HG03432 (cell line): Measurements from ENCODE around the gene FOXP1.
A peak's percentile ranks its signal among the peaks of the same experiment; 100 is the strongest.

Experiments
- ATAC-seq: cut with Tn5 transposase; IDR thresholded peaks from one replicate; pipeline ENCODE4 v1.9.1; 2021; ENCODE audit warnings: mild to moderate bottlenecking, moderate library complexity; ENCODE audit not compliant: unreplicated experiment

FOXP1 gene

DNA sequence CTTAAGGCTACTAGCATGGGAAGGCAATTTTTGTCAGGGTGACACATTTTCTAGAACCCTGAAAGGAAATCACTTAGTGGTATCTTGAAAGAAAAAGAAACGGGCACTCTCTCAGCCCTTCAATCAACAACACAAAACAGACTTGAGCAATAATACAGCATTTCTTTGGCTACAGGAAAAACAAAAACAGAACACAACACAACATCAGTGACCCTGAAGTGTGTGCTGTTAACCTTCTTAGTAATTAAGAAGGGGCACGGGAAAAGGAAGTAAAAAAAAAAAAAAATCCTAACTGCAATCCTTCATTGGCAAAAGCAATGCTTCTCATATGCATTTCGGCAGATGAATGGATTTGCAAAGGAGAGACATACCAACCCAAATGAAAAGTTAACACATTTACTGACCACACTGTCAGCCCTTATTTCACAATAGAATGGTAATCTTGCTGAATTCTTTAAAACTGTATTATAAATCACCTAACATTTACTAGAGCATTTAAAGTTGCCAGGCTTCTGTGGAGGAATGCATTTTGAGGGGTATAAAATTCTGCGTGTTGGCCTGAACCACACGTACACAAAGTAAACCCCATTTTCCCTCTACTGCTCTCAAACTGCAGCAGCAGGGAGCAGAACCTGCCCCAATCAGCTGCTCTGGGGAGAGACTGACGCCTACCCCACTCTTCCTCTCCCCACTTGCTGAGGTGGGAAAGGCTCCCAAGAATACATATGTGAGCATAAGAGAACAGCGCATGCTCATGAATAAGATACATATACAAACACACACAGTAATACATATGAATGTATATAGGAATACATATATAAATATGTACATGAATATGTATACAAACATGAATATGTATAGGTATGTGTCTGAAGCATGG is 198.5 kb downstream of the FOXP1 start:
- no peak for ATAC-seq

DNA sequence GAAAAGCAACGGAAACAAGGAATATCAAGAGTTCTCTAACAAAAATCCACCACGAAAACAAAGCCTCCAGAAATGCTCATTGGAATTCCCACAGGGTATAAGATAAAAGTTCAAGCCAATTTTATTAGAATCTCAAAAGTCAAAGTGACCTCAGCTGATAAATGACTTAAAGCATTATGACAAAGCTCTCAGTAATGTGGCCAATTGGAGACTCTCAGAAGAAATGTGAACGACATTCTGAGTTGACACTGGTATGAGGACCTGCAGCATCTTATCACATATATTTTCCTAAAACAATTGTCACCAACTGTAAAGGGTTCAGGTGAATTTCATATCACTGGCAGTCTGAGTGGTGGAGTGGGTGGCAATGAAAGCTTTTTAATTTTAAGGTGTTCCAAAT is 199.1 kb downstream of the FOXP1 start:
- no peak for ATAC-seq

DNA sequence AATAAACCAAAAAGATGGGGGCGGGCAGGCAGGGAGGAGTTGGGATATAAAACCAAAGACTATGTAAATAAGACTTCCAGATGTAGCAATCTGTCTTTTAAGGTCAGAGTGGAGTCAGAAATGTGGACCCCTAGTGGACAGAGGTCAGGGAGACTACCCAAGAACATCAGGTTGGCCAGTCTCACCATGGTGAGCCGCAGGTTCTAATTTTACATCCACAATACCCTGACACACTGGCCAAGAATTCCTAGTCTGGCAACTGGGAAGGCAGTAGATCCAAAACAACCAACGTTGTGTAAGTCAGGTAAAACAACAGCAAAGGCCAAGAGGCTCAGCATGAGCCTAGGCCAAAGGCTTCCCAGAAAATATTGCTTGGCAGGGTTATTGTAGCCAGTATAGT is 203.4 kb downstream of the FOXP1 start:
- ATAC-seq: no peak

DNA sequence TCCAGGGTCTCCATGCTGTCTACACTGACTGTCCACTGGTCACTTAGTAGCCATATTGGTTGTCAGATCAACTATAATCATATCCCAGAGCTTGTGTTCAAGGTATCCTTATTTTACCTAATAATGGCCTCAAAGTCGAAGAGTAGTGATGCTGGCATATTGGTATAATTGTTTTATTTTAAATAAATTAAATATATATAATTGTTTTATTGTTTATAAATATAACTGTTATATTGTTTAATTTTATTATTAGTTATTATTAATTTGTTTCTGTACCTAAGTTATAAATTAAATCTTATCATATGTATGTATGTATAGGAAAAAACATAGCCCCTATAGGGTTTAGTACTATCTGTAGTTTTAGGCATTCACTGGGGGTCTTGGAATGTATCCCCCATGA is 205.0 kb downstream of the FOXP1 start:
- no peak for ATAC-seq

DNA sequence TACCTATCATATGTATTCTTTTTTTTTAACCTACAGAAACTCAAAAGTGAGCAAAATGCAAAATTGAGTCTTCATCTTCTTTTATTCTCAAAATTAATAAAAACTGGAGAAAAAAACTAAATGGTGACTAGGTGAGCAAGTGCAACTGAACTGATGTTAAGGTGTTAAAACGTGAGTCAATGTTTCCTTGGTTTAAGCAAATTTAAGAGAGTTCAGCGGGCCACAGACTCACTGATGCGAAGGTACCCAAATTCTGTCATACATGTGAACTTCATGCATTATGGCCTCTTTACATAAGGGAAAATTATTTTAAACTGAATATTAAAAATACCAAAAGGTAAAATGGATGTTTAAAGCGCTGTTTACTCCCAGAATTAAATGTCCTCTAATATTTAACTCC is 206.6 kb downstream of the FOXP1 start:
- ATAC-seq: no peak

DNA sequence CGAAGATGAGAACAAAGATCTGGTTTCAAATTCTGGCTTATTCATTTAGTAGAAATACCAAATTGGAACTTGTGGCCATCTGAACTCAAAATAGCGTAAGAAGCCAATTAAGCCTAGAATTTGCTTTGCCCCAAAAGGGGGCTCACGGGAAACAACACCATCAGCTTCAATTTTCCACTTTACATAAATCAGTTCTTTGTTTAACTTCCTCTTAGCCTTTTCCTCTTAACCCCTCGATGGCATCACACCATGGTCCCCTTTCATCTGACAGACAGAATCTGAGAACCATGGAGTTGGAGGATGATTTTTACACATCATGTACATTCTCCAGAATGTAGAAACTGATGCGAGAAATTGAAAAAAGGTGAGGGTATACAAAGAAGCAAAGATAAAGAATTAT is 207.0 kb downstream of the FOXP1 start:
- no peak for ATAC-seq

DNA sequence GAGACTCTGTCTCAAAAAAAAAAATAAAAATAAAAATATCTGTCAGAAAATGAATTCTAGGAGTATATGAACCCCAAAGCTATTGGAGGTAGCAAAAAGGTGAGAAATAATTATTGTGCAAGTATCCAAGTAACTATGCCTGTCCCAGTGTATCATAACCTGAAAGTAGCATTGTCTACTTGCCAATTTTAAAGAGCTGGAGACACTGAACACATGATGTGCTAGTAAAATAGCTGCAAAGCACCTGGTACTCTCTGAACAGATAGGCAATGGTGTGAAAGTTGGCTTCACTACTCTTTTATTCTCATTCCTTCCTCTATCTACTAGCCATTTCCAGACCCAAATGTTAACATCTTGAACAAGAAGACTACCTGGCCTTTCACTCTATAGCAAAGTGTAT is 208.9 kb downstream of the FOXP1 start:
- ATAC-seq: no peak

DNA sequence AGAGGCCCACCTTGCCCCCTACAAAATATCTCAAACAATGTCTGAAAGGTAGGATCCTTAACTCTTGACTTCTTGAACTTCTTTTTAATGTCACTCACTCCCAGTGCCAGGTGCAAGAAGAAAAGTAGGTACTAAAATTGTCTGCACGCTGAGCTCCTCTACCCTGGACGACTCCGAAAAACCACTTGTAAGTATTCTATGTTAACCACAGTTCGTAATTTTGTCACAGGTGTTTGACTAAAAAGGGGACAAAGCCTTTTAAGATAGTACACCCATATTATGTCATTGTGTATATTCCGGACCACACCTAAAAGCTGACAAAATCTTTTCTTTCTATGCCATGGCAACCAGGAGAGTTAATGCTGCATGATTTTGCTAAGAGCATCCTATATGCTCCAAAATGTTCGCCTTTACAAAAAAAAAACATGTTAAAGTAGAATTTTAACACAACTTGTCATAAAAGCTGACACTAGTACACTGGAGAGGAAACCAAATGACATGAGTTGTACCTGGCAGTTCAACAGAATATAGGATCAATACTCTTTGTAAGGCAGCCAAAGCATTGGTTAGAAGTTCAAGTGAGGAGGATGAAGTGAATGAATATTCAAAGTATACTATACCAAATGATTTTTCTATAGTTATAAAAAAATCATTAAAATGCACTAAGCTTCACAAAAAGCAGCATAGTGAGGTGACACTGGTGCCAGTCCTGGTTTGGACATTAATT is 210.5 kb downstream of the FOXP1 start:
- ATAC-seq: no peak

DNA sequence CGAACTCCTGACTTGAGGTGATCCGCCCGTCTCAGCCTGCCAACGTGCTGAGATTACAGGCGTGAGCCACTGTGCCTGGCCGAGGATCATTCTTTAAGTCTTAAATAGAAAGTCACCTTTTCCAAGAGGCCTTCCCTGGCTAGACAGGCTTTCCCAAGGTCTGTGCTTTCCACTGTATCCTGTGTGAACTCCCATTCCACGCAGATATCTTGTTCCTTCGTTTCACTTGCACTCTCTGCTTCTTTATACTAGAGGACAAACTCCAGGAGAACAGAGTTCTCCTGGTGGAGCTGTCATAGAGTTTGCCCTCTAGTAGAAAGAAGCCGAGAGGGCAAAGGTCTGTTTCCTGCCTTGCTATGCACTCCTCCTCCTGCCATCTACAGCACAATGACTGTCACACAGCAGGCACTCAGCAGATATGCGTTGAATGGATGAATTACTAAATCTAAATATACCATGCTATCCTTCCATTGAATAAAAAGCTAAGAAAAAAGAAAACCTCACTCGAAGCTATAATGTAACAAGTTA is 211.2 kb downstream of the FOXP1 start:
- no peak for ATAC-seq

DNA sequence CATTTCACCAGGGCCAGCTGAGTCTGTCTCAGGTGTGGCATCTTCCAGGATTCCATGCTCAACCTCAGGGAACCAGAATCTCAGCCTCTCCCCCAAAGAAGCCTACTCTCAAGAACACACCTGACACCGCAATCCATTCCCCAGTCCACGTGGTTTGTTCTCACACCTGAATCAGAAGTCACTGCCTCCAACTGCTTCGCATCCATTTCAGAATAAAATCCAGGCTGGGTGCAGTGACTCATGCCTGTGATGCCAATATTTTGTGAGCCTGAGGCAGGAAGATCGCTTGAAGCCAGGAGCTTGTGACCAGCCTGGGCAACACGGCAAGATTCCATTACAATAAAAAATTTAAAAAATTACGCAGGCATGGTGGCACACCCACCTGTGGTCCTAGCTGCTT is 212.2 kb downstream of the FOXP1 start:
- ATAC-seq: no peak

DNA sequence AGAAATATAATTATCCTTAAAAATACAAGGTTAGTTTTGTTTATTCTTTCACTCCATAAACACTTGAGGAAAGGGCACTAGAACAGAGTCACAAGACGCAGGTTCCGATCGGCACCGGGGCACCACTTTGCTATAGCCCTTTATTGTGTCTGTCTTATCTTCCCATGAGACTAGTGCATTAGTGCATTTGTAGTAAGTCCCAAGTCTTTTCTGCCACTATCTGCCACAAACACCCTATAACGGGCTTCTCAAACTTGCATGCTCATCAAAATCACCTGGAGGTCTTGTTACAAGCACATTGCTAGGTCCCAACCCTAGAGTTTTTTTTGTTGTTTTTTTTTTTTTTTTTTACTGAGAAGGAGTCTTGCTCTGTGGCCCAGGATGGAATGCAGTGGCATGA is 213.1 kb downstream of the FOXP1 start:
- ATAC-seq: no peak

DNA sequence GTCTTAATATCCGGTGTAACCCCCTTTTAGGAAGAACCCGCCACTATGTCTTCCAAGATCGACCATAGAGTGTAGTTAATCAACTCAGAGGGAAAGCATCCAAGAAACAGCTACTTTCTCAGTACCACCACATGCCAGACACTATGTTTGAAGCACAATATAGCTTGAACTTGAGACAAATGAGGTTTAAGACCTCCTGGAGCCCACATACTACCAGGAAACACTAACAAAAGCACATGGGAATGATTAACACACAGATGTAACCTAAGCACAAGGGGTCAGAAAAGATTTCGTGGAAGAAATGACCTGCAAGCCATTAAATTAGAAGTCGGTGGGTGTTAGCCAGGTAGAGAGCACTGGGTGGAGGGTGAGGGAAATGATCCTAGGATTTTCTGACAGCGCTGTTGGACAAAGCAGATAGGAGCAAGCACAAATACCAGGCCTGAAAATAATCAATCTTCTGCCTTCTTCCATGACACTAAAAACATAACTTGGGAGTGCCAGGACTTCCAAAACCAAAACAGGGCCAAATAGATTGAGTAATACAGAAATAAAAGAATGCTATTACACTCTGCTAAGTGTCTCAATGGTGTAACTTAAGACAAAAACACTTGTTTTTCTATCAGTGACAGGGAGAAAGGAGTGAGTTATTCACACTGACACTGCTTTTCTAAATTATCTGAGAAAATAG is 213.7 kb downstream of the FOXP1 start:
- no peak for ATAC-seq

DNA sequence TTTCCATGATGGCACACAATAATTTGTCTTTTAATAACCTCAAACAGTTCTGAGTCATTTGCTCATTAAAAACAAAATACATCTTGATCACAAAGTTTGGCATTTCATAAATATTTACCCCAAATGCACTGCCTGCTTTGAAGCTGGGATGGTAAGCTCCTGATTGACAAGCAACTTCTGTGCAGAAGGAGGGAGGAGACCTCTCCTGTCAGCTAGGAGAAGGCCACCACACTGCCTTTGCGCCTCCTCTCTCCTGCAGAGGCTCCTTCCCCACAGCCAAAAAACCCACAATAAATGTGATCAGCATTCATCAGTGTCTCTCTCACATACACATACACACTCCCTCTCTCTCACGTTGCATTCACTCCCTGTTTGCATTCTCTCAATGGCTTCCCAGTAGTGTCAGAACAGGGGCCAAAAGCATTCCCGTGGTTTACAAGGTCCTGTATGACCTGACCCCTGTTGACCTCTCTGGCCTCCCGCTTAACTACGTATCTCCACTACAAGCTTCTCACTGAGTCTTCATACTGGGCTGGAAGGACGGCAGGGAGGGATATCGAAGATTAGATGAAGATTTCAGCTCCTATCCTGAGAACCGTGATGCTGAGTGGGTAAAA is 216.4 kb downstream of the FOXP1 start:
- no peak for ATAC-seq

DNA sequence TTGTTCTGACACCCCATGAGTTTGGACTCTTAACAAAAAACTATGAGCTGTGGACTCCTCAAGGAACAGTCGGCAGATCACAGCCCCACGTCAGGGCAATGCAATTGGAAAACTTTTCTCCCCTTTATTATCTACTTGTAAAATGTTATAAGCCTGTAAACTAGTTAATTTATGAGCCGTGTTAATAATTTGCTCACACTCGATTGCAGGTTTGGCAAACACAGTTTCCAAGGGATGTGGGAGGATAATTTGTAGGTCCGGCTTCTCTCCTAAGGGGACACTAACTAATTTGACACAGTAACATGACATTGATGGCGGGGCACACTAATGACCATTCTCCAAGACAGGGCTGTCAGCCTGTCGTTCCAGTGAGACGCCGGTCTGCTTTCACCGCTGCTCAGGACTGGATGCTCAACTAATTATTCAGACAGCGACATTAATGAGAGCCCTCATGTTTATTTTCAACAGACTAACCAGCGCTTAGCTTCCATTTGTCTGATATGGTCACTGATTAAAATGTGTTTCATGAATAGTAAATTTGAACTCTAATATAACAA is 222.1 kb downstream of the FOXP1 start:
- no peak for ATAC-seq

DNA sequence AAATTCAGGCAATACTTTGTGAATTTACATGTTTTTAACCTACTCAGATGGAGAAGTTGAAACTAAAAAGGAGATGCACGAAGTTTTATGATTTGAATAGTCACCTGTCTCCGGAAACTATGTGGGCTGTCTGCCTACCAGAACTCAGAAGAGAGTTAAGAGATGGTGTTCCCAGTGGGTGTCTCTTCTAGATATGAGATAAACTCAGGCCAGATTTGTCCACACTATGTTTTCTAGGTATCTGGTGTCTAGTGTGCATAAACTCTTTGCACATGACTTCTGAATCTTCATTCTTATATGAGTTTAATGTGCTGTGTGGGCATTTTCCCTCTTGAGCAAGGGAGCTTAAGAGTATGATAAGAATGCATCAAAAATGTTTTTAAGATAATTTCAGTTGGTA is 222.8 kb downstream of the FOXP1 start:
- ATAC-seq: peak; percentile 88

DNA sequence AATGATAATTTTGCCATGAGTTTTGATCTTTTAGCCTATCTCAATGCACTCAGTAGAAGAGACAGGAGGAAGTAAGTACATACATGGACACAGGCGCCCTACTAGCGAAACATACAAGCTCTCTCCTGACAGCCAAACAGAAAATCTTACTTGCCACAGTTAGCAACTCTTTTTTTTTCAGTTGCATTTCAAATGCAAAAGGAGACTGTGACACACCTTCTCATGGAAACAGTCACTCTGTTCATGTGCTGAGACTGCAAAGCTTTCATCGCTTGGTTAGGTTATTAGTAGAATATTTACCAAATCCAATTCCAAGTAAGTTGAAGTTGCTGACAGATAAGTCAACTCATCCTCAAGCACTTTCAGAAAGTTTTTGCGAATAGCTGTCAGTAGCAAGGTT is 223.3 kb downstream of the FOXP1 start:
- ATAC-seq: peak; percentile 30

DNA sequence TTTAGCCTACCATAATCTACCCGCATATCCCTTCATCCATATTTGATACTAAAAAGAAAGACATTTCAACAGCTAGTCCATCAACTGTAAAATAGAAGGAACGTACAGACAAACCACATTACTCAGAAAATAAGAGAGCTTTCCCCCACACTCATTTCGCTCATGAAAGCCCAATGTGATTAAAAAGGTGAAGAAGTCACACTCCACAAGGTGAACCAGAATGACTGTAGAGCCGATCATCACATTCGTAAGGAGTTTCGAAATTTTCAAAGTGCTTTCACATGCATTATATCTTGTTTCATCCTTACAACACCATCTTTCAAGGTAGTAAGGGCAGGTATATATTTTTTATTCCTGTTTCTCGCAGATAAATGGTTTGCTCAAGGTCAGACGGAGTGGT is 225.3 kb downstream of the FOXP1 start:
- peak; percentile 39 for ATAC-seq

DNA sequence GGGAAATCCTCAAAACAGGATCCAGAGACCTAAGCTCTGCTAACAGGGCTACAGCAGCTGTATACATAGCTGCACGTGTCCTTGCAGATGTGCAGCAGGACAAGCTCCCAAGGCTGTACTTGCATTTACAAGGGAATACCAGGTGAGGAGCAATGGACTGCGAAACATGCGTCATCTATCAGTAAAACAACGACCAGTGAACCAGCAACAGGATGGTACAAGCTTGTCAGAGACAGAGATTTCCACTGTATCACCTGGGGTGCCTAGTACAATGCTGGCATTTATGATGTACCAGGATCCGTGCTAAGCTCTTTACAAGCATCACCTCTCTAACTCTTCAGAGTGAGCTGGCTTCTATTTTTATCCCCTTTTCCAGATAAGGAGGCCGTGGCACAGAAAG is 227.3 kb downstream of the FOXP1 start:
- ATAC-seq: no peak

DNA sequence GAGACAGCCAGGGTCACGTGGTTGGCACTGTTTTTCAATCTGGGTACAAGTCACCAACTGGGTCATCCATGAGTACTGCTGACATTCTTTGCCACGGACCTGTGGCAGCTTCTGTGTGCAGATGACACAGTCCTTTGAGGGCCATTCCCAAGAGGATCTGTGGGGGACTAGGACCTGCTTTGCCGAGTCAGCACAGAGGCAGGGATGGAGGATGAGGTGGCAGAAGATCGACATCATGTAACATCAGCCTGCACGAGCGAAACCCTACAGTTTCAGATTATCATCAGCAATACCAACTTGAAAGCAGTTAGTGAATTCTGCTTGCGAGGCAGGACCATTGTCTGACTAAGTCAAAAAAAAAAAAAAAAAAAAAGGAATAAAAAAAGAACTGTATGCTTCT is 227.7 kb downstream of the FOXP1 start:
- ATAC-seq: no peak

DNA sequence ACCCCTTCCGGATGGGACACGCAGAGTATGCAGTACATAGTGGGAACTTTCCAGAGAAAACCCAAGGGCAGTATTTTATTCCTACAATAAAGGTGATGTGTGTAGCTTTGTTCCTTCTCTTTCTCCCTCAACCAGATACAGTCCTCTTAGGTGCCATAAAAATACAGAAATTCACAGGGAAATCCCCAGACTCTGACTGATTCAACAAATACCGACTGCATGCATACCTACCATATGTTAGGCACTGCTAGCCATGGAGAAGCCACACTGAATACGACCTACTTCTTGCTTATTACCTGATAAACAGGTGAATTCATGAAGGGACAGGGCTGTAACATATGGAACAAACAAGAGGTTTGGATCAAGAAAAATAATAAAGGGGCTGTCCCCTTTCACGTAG is 228.5 kb downstream of the FOXP1 start:
- ATAC-seq: no peak
